ENCODE data around the gene ZNF546.
"Not testable (repeated sequence)": the region's sequence is repeated elsewhere in the genome, so short reads cannot be mapped to it uniquely, and the experiment has no call there.

ZNF546 gene

GRCh38 chr19:40026597-40026970, 29.7 kb downstream of the ZNF546 start:
- Histone ChIP-seq H3K4me3 (no peak overlapping the region), H3K27ac (no peak overlapping the region)
- no peak for DNase-seq (ENCODE audit: low spot score)
- TF ChIP-seq CTCF (IDR thresholded peaks at IDR 0.05), result no peak

GRCh38 chr19:40033989-40034560, 37.2 kb downstream of the ZNF546 start:
- TF ChIP-seq CTCF (IDR thresholded peaks at IDR 0.05), result no peak
- Histone ChIP-seq H3K4me3 (no peak overlapping the region), H3K27ac (no peak overlapping the region)
- DNase-seq (ENCODE audit: low spot score), result no peak

- H3K4me3 ChIP-seq, result no peak overlapping the region
- no peak for DNase-seq (ENCODE audit: low spot score)
- H3K27ac ChIP-seq, result no peak overlapping the region
- TF ChIP-seq CTCF (IDR thresholded peaks at IDR 0.05), result no peak
These were observed 39.1 kb downstream of the ZNF546 start for GRCh38 chr19:40035996-40036395.

GRCh38 chr19:40038047-40038446, 41.2 kb downstream of the ZNF546 start:
- not testable (repeated sequence) for H3K4me3 ChIP-seq; DNase-seq (ENCODE audit: low spot score); H3K27ac ChIP-seq

- not testable (repeated sequence) for H3K4me3 ChIP-seq; H3K27ac ChIP-seq; DNase-seq (ENCODE audit: low spot score)
These were observed 44.9 kb downstream of the ZNF546 start for GRCh38 chr19:40041718-40042117.

- no peak for DNase-seq (ENCODE audit: low spot score)
- Histone ChIP-seq H3K27ac (no peak overlapping the region), H3K4me3 (no peak overlapping the region)
- TF ChIP-seq CTCF (IDR thresholded peaks at IDR 0.05), result no peak
These were observed 56.6 kb downstream of the ZNF546 start for GRCh38 chr19:40053491-40053890.

- H3K27ac ChIP-seq, result no peak overlapping the region
- peak overlapping the region; percentile 96 for H3K4me3 ChIP-seq
These were observed 57.8 kb downstream of the ZNF546 start for GRCh38 chr19:40054632-40055031.

GRCh38 chr19:40055049-40055448, 58.2 kb downstream of the ZNF546 start:
- peak overlapping the region; percentile 96 for H3K4me3 ChIP-seq
- H3K27ac ChIP-seq, result peak overlapping the region in 1 of 2 donors; percentile 77
- no peak for TF ChIP-seq CTCF (IDR thresholded peaks at IDR 0.05)
- no peak for DNase-seq (ENCODE audit: low spot score)

More at GRCh38 chr19:40054632-40055031, 57.8 kb downstream of the ZNF546 start:
- no peak for DNase-seq (ENCODE audit: low spot score)
- no peak for TF ChIP-seq CTCF (IDR thresholded peaks at IDR 0.05)
